HG02870 (cell line): ENCODE data around the gene AKAP12.

Experiments
- ATAC-seq: cut with Tn5 transposase; IDR thresholded peaks from one replicate; pipeline ENCODE4 v1.9.1; 2021; ENCODE audit warnings: mild to moderate bottlenecking, moderate library complexity; ENCODE audit not compliant: unreplicated experiment

The AKAP12 gene

DNA sequence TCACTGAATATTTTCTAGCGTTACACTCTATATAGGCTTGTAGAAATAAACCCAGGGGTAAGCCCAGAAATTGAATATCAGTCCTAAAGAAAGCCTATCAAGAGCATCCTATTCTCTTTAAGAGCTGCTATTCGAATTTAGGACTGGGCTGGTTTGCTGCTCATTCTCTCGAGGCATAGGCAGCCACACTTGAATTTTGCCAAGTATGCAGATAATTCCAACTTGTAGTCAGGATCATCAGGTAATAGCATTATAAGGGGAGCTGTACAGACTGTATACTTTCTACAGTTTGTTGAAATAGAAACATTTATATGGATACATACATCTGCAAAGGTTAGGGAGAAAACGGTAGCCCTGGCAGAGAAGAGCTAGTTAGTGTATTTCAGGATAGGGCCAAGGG, 153.6 kb downstream of the AKAP12 start:
- no peak for ATAC-seq

DNA sequence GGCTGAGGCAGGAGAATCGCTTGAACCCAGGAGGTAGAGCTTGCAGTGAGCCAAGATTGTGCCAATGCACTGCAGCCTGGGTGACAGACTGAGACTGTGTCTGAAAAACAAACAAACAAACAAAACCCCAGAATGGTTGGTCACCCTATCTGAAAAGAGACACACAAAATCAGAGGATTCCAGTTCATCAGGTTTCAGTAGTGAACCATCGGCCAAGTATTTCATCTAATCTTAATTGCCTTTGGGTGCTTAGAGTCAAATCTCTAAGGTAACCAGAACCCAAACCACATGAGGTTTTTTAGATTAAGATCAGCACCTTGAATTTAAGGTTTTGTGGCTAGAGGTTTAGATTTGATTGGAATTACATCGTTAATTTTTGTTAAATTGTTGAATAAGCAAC, 159.9 kb downstream of the AKAP12 start:
- ATAC-seq, result no peak

DNA sequence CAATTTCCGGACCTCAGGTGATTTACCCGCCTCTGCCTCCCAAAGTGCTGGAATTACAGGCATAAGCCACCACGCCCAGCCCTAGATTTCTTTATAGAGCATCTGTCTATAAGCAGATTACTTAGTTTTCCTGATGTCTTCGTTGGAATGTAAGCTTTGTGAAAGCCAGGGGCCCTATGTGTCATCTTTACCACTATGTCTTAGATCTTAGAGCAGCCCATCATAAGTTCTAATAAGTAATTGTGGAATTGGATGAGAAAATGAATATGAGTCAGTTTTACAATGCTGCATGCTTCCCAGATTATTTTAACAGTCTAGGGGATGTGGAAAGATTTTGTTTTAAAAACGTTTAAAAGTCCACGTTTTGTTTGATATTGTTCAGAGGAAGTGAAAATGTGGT, 160.7 kb downstream of the AKAP12 start:
- ATAC-seq, result no peak

DNA sequence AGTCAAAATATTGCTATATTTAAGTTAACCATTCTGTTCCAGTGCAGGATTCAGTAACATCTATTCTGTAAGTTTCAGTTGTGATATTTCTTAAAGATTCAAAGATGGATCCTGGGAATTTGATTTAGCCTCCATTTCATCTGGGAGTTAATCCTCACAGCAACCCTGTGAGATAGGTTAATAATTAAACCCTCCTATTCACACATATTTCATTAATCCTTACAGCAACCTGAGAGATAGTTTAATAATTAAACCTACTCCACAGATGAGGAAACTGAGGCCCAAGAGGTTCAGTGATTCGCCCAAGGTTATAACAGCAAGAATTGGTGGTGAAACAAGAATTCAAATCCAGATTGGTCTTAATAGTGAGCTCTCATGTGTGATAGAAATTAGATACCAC, 162.5 kb downstream of the AKAP12 start:
- no peak for ATAC-seq

DNA sequence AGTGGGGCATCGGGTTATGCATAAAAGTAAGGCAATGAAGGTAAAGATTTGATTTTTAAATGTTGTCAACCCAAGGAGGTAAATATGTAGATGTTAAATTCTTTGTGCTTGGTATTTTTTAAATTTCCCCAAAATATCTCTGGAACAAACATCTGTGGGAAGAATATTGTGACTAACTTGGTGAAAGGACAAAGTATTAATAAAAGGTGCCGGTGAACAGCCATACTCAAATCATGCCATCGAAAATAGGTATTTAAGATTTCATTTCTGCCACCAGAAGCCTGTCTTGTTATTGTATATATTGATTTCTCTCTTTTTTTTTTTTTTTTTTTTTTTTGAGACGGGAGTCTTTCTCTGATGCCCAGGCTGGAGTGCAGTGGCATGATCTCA, 164.1 kb downstream of the AKAP12 start:
- no peak for ATAC-seq
